Stimulated activated CD8-positive, alpha-beta memory T cell treated with anti-CD3 and anti-CD28 coated beads, Interleukin-4, amount 100 ng/mL, for 4 hours (primary cell): ENCODE results near the gene PPARD.

Experiments used
- DNase-seq, 2 donors: peaks; one replicate each; pipeline ENCODE4 v3.0.0-alpha.2; 2020; ENCODE audit warnings: low read depth in 2 of 2, low spot score in 1 of 2

The PPARD gene

GRCh38 chr6:35465646-35466045, 123.3 kb downstream of the PPARD start:
- no peak for DNase-seq

- peak; percentile 88 to 93 for DNase-seq
Measured at GRCh38 chr6:35468181-35468979, 126.0 kb downstream of the PPARD start, which contains the start of gene RPL10A. RPL10A (plus strand) TSS chr6:35468401; CDS start chr6:35468435, 34 bp downstream.

- DNase-seq = peak in 1 of 2 donors; percentile 19
Measured at GRCh38 chr6:35468980-35469750, 126.8 kb downstream of the PPARD start.

- no peak for DNase-seq
Measured at GRCh38 chr6:35469751-35470662, 127.6 kb downstream of the PPARD start.

GRCh38 chr6:35470663-35471120, 128.3 kb downstream of the PPARD start:
- no peak for DNase-seq

GRCh38 chr6:35471836-35472345, 129.5 kb downstream of the PPARD start:
- no peak for DNase-seq

- DNase-seq = no peak
Measured at GRCh38 chr6:35473075-35473849, 130.9 kb downstream of the PPARD start.

GRCh38 chr6:35473850-35474130, 131.4 kb downstream of the PPARD start:
- no peak for DNase-seq

DNA sequence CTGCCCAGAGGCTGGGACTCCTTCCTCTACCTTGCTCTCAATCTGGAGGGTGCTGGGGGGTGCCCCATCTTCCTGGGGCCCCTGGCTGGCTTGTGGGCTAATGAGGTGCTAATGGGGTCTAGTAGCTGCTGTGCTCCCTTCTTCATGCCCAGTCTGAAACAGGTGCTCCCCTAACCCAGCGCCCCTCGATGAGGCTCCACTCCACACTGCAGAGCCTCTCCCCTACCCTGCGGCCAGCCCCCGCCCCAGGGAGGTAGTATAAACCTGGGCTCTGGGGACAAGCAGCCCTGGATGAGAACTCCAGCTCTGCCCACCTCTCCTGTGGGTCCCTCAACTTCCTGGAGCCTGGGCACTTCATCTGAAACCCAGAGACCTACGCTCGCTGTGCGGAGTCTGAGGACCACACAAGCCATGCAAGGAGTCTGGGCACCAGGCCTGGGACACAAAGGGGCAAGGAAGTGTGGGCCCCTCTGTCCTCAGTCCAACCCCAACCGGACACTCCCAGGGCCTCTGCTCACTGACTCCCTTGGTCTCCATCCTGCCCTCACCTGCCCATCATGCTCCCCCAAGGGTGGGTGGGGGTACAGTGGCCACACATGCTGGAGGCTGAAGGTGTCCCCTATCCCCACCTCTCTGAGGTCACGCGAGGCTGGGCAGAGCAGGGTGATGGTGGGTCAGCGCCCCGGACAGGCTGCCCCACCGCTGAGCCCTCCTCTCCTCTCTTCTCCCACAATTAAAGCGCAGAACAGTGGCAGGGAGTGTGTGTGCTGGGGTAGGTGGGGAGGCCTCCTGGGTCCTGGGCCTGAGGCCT, 132.0 kb downstream of the PPARD start:
- DNase-seq = no peak

GRCh38 chr6:35474942-35475570, 132.7 kb downstream of the PPARD start:
- DNase-seq = no peak

GRCh38 chr6:35475573-35475972, 133.2 kb downstream of the PPARD start:
- DNase-seq = no peak

DNA sequence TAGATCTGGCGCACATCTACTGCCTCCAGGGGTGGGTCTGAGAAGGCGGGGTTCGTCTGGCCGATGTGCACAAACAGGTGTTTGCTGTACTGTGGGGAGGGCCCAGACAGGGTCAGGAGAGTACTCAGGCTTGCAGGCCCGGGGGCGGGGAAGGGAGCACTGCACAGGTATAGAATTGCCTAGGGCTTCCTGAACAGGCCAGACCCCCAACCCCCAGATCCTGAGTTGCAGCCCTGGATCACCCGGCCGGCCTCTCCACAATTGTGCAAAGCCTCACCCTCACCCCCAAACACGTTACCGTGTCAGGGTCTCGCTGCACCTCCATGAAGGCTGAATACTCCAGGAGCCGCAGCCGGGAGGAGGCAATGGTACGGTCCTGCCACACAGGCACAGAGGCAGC, 133.6 kb downstream of the PPARD start:
- DNase-seq = no peak

DNA sequence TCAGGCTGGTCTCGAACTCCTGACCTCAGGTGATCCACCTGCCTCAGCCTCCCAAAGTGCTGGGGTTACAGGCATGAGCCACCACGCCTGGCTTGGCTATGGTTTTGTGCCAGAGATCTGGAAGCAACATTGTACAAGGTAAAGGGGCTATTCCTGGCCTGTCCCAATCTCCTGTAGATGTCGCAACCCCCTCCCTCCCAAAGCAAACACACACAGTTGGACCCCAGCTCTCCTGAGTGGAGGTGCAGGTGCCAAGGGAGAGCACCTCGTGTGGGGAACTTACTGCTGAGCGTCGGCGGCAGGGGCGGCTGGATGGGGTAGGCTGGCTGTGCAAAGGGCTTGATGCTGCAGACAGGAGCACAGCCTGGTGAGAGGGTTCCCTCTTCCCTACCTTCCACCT, 134.7 kb downstream of the PPARD start:
- no peak for DNase-seq
